Measurements from ENCODE around the gene MUC5B. TPM values are rescaled to one million over a fixed set of nuclear protein-coding genes. Genes with fewer than 3 reads are reported as not detected.
"Not testable (repeated sequence)": the region's sequence is repeated elsewhere in the genome, so short reads cannot be mapped to it uniquely, and the experiment has no call there.

MUC5B gene, protein sequence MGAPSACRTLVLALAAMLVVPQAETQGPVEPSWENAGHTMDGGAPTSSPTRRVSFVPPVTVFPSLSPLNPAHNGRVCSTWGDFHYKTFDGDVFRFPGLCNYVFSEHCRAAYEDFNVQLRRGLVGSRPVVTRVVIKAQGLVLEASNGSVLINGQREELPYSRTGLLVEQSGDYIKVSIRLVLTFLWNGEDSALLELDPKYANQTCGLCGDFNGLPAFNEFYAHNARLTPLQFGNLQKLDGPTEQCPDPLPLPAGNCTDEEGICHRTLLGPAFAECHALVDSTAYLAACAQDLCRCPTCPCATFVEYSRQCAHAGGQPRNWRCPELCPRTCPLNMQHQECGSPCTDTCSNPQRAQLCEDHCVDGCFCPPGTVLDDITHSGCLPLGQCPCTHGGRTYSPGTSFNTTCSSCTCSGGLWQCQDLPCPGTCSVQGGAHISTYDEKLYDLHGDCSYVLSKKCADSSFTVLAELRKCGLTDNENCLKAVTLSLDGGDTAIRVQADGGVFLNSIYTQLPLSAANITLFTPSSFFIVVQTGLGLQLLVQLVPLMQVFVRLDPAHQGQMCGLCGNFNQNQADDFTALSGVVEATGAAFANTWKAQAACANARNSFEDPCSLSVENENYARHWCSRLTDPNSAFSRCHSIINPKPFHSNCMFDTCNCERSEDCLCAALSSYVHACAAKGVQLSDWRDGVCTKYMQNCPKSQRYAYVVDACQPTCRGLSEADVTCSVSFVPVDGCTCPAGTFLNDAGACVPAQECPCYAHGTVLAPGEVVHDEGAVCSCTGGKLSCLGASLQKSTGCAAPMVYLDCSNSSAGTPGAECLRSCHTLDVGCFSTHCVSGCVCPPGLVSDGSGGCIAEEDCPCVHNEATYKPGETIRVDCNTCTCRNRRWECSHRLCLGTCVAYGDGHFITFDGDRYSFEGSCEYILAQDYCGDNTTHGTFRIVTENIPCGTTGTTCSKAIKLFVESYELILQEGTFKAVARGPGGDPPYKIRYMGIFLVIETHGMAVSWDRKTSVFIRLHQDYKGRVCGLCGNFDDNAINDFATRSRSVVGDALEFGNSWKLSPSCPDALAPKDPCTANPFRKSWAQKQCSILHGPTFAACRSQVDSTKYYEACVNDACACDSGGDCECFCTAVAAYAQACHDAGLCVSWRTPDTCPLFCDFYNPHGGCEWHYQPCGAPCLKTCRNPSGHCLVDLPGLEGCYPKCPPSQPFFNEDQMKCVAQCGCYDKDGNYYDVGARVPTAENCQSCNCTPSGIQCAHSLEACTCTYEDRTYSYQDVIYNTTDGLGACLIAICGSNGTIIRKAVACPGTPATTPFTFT (N-terminal part only)
- not detected for total RNA-seq

DNA sequence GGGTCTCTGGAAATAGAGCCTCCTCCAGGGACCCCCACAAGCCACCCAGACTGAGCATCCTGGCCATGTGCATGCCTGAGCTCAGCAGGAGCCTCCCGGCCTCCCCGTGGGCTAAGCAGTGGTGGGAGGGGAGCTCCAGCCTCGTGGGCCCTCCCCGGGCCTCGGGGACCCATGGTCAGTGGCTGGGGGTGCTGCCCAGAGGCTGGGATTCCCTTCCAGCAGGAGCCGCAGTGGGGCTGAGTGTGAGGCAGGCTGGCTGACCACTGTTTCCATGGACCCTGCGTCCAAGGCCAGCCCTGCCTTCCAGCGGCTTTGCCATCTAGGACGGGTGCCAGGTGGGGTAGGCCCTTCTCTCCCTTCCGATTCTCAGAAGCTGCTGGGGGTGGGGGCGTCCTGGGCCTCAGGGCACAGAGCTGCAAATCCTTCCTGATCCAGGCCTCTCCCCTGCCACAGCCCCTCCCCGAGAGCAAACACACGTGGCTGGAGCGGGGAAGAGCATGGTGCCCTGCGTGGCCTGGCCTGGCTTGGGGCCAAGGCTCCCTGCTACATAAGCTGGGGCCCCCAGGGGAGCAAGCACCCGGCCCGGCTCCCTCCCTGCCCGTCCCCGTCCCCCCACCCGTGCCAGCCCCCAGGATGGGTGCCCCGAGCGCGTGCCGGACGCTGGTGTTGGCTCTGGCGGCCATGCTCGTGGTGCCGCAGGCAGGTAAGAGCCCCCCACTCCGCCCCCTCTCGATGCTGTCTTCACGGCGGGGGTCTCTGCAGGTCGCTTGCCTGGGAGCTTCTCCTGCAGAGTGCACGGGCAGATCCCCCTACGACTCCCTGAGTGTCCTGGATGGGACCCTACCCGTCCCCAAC, at the start of gene MUC5B:
Gene MUC5B, plus strand, starts transcription at position 576 of the 855 bp plus-strand sequence. Its CDS starts 58 bp downstream, at position 634.
- DNase-seq (ENCODE audit: low spot score), result no peak

DNA sequence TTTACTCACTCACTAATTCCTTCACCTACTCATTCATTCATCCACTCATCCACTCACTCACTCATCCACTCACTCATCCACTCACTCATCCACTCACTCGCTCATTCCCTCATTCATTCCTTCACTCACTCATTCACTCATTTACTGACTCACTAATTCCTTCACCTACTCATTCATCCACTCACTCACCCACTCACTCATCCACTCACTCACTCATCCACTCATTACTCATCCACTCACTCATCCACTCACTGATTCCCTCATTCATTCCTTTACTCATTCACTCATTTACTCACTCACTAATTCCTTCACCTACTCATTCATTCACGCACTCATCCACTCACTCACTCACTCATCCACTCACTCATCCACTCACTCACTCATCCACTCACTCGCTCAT, 49.5 kb upstream of the MUC5B start:
- not testable (repeated sequence) for DNase-seq (ENCODE audit: low spot score)

DNA sequence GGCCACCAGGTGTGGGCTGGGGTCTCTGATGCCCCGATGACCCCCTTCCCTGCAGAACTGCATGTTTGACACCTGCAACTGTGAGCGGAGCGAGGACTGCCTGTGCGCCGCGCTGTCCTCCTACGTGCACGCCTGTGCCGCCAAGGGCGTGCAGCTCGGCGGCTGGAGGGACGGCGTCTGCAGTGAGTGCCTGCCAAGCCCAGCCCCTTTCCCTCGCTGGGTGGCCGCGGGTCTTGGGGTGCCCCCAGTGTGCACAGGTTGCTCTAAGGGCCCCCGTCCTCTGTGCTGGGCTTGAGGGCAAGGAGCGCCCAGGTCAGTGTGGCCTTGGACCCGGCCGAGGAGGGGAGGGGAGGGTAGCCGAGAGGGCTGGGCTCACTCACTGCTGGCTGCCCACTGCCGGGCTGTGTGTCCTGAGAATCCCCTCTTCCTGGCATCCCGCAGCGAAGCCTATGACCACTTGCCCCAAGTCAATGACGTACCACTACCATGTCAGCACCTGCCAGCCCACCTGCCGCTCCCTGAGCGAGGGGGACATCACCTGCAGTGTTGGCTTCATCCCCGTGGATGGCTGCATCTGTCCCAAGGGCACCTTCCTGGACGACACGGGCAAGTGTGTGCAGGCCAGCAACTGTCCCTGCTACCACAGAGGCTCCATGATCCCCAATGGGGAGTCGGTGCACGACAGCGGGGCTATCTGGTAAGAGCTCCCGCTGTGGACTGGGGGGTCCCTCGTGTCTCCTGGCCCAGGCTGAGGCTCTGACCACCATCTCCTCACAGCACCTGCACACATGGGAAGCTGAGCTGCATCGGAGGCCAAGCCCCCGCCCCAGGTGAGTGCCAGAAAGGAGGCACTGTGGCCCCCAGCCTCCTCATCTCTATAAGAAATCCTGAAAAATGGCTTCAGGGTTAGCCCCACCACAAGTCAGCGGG, 48.2 kb upstream of the MUC5B start:
- DNase-seq (ENCODE audit: low spot score), result no peak

DNA sequence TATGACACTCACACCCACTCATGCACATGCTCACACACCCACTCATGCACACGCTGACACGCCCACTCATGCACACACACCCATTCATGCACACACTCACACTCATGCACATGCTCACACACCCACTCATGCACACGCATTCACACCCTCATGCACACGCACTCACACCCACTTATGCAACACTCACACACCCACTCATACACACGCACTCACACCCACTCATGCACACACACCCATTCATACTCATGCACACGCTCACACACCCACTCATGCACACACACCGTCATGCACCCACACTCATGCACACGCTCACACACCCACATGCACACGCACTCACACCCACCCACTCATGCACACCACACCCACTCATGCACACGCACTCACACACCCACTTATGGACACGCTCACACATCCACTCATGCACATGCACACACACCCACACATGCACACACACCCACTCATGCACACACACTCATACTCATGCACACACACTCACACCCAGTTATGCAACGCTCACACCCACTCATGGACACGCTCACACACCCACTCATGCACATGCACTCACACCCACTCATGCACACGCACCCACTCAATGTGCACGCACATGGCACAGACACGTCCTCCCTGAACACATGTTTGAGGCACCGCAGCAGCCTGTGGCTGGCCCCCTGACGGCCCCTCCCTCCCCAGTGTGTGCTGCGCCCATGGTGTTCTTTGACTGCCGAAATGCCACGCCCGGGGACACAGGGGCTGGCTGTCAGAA, 47.2 kb upstream of the MUC5B start:
- no peak for DNase-seq (ENCODE audit: low spot score)

DNA sequence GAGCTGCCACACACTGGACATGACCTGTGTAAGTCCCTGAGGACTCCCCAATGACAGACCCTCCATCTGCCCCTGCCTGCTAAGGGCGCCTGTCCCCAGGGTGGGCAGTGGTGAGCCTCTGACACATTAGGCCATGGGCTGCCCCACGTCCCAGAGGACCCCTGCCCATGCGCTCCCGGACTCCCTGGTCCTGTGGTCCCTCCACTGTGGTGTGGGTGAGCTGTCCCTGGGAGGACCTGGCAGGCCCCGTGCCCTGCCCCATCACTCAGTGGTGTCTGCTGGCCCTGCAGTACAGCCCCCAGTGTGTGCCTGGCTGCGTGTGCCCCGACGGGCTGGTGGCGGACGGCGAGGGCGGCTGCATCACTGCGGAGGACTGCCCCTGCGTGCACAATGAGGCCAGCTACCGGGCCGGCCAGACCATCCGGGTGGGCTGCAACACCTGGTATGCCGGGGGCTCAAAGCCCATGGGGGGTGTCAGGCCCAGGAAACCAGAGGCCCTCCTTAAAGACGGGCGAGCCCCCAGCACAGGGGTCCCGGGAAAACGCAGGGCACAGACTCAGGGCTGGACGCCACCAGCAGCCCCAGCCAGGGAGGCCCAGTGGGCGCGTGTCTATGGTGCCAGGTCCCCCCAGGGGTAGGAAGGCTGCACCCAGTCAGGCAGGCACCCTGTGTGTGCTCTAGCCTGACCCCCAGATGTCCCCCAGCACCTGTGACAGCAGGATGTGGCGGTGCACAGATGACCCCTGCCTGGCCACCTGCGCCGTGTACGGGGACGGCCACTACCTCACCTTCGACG, 46.4 kb upstream of the MUC5B start:
- no peak for DNase-seq (ENCODE audit: low spot score)

DNA sequence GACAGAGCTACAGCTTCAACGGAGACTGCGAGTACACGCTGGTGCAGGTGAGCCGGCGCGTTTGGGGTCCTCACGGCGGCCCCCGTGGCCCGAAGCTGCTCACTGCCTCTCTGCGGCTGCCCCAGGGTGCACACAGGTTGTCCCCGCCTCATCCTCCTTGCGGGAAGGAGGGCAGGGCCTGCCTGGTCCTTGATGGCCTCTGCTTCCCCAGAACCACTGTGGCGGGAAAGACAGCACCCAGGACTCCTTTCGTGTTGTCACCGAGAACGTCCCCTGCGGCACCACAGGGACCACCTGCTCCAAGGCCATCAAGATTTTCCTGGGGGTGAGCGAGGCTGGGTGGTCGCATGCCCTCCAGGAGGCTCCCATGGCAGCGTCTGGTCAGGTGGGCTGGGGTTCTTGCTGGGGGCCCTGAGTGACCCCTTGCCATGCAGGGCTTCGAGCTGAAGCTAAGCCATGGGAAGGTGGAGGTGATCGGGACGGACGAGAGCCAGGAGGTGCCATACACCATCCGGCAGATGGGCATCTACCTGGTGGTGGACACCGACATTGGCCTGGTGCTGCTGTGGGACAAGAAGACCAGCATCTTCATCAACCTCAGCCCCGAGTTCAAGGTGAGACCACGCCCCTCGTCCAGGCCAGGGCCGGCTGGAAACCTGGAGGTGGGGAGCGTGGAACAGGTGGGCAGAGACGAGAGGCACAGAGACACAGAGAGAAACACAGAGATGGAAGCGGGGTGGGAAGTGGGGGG, 45.7 kb upstream of the MUC5B start:
- no peak for DNase-seq (ENCODE audit: low spot score)

DNA sequence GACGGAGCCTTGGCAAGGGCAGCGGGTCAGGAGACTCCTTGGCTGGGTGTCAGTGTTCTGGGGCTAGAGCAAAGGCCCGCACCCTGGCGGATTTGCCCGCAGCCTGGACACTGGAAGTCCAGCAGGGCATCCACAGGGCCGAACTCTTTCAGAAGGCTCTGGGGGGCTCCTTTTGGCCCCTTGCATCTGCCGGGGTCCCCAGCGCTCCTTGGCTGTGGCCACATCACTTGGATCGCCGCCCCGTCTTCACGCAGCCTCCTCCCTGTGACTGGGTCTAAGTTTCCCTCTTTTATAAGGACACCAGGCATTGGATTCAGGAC, 45.1 kb upstream of the MUC5B start:
- no peak for DNase-seq (ENCODE audit: low spot score)

DNA sequence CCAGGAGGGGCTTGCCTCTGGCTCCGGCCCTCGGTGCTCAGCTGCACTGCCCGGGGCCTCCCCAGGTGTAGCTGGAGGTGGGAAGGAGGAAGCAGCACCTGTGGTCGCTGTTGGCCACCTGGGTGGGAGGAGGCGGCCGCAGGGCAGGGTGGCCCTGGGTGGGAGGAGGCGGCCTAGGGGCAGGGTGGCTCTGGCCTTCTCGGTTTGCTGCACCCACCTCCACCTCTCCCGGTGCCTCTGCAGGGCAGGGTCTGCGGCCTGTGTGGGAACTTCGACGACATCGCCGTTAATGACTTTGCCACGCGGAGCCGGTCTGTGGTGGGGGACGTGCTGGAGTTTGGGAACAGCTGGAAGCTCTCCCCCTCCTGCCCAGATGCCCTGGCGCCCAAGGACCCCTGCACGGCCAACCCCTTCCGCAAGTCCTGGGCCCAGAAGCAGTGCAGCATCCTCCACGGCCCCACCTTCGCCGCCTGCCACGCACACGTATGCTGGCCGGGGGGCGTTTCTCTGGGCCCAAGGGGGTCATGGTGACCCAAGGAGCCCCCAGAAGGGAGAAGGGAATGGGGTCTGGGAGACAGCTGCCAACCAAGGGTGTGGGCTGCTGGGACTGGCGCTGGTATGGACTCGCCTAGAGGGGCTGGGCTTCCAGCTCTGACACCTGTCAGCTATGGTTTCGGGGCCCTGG, 44.5 kb upstream of the MUC5B start:
- DNase-seq (ENCODE audit: low spot score), result no peak

DNA sequence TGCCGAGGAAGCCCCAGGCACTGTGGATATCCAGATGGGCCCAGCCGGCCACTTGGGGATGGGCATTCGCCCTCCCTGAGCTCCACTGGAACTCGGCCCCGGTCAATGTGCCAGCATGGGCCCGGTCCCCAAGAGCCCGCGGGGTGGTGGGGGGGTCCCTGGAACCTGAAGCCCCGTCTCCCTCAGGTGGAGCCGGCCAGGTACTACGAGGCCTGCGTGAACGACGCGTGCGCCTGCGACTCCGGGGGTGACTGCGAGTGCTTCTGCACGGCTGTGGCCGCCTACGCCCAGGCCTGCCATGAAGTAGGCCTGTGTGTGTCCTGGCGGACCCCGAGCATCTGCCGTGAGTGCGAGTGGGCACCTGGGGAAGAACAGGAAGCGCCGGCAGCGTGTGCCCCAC, 44.0 kb upstream of the MUC5B start:
- no peak for DNase-seq (ENCODE audit: low spot score)

DNA sequence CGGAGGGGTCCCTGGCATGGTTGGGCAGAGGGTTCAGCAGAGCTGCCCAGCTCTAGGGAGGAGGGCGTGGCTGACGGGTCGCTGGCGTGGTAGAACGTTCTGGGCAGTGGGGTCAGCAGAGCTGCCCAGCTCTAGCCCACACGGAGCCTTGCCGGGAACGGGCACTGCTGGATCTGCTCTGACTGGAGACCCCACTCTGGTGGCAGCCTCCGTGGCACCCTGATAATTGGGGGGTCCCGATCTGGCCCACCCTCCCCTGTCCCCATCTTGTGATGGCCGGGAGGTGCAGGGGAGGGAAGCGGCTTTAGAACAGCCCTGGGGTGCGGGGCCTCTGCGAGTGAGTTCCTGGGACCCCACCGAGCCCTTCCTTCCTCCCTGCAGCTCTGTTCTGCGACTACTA, 43.2 kb upstream of the MUC5B start:
- DNase-seq (ENCODE audit: low spot score), result no peak

DNA sequence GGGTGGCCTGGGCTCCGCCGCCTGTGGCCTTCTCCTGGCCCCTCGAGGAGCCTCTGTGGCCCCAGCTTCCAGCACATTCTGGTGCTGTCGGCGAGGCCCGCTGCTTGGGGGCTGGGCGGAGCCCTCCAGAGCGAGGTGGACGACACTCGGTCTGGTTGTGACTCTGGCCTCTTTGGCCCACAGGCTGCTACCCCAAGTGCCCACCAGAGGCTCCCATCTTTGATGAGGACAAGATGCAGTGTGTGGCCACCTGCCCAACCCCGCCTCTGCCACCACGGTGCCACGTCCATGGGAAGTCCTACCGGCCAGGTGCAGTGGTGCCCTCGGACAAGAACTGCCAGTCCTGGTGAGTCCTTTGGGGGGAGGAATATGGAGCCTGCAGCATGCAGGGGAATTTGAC, 42.7 kb upstream of the MUC5B start:
- DNase-seq (ENCODE audit: low spot score), result no peak

DNA sequence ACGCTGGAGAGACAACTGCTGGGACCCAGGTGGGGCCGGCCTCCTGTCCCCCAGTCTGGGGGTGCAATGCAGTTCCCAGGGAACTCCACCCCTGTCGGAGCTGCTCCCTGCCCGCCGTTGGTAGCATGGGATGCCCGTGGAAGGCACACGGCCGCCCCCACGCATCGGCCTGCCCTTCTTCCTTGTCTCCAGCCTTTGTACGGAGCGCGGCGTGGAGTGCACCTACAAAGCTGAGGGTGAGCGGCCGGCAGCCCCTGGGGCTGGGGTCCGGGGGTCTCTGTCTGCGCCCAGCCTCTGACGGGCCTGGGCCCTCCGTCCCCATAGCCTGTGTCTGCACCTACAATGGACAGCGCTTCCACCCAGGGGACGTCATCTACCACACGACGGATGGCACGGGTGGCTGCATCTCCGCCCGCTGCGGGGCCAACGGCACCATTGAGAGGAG, 41.9 kb upstream of the MUC5B start:
- no peak for DNase-seq (ENCODE audit: low spot score)

DNA sequence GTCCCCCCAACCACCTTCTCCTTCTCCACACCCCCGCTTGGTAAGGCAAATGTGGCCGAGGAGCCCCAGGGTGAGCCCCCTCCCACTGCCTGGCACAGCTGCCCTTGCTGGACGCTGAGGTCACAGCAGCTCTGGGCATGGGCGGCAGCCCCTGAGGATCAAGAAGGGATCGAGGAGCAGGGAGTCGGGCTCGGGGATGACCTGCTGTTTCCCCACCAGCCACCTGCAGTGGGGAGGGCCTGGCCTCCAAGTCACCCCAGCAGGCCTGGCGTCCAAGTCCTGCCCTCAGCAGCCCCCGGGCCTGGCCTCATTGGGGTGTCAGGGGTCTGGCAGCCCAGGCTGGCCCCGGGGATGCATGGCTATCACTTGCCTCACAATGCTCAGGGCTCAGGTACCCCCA, 41.4 kb upstream of the MUC5B start:
- DNase-seq (ENCODE audit: low spot score), result no peak

DNA sequence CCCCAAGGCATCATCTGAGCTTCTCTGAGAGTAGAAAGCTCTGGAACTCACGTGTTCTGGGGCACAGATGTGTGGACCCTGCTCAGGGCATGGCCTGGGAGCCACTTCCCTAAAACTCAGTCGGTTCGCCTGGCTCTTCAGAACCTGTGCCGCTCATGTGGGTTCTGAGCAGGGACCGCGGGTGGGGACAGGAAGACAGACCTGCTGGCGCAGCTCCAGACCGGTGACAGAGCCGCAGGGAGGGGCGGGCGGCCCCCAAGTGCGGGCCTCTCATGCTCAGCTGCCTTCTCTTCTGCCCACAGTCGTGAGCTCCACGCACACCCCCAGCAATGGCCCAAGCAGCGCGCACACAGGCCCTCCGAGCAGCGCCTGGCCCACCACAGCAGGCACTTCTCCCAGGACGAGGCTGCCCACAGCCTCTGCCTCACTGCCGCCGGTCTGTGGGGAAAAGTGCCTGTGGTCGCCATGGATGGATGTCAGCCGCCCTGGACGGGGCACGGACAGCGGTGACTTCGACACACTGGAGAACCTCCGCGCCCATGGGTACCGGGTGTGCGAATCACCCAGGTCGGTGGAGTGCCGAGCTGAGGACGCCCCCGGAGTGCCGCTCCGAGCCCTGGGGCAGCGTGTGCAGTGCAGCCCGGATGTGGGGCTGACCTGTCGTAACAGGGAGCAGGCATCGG, 40.9 kb upstream of the MUC5B start:
- DNase-seq (ENCODE audit: low spot score), result no peak

DNA sequence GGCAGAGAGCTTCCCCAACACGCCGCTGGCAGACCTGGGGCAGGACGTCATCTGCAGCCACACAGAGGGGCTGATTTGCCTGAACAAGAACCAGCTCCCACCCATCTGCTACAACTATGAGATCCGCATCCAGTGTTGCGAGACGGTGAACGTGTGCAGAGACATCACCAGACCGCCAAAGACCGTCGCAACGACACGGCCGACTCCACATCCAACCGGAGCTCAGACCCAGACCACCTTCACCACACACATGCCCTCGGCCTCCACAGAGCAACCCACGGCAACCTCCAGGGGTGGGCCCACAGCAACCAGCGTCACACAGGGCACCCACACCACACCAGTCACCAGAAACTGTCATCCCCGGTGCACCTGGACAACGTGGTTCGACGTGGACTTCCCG, 38.7 kb upstream of the MUC5B start:
- not testable (repeated sequence) for DNase-seq (ENCODE audit: low spot score)

DNA sequence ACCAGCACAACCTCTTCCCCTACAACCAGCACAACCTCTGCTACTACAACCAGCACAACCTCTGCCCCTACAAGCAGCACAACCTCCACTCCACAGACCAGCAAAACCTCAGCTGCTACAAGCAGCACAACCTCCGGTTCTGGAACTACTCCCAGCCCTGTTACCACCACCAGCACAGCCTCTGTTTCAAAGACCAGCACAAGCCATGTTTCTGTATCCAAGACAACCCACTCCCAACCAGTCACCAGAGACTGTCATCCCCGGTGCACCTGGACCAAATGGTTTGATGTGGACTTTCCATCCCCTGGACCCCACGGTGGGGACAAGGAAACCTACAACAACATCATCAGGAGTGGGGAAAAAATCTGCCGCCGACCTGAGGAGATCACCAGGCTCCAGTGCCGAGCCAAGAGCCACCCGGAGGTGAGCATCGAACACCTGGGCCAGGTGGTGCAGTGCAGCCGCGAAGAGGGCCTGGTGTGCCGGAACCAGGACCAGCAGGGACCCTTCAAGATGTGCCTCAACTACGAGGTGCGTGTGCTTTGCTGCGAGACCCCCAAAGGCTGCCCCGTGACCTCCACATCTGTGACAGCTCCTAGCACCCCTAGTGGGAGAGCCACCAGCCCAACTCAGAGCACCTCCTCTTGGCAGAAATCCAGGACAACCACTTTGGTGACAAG, 34.3 kb upstream of the MUC5B start:
- DNase-seq (ENCODE audit: low spot score), result not testable (repeated sequence)

All from ureter (tissue), 1 donor.